SK-N-SH (cell line): ENCODE data around the gene PLIN5. TPM values are rescaled to one million over a fixed set of nuclear protein-coding genes. Genes with fewer than 3 reads are reported as not detected.

ENCODE experiments used
- CTCF ChIA-PET: fragments of 300-600, 350-600 bp; formaldehyde crosslinking; extraction: SDS; loops from one replicate; lab custom pipeline; 2021; lab: Yijun Ruan, JAX
- POLR2A ChIA-PET: fragments of 350-600 bp; sonication (Branson Sonifier 250); formaldehyde crosslinking; extraction: SDS; loops from one replicate; lab custom pipeline; 2020; ENCODE audit warnings: antibody characterized with exemption, inconsistent platforms; lab: Yijun Ruan, JAX
- DNase-seq: peaks from one replicate; pipeline ENCODE4 v3.0.0; 2012
- H2AFZ ChIP-seq: fragments of 200-600 bp; sonication (generic); 2 replicates; pipeline ENCODE4 v1.8.1; 2016; ENCODE audit warnings: antibody characterized with exemption, mild to moderate bottlenecking, low read depth
- H3F3A ChIP-seq: fragments of 200-600 bp; sonication (generic); replicated peaks from 2 replicates; pipeline ENCODE3; 2016; ENCODE audit warnings: antibody characterized with exemption, mild to moderate bottlenecking; ENCODE audit not compliant: insufficient read depth
- H3K27ac ChIP-seq, 2 experiments: fragments of 200-500 bp in 1 of 2; fragments of 200-600 bp in 1 of 2; sonication (Bioruptor generic) in 1 of 2; sonication (generic), shearing (Covaris generic) in 1 of 2; 2 replicates each; pipeline versions ENCODE4 v1.5.1 to v1.6.1; 2014 to 2016; ENCODE audit warnings: low read depth in 2 of 2, inconsistent platforms in 1 of 2, low read length in 1 of 2, mild to moderate bottlenecking in 1 of 2, mixed read lengths in 1 of 2
- H3K27me3 ChIP-seq: fragments of 200-600 bp; sonication (generic), shearing (Covaris generic); 2 replicates; pipeline ENCODE4 v1.6.1; 2016; ENCODE audit warnings: mixed run types; ENCODE audit not compliant: insufficient read depth
- H3K36me3 ChIP-seq, 2 experiments: fragments of 200-500 bp in 1 of 2; fragments of 200-600 bp in 1 of 2; sonication (Bioruptor generic) in 1 of 2; sonication (generic) in 1 of 2; replicated peaks in 1 of 2; 2 replicates each; pipeline versions ENCODE3 to v1.5.1; 2014 to 2016; ENCODE audit warnings: low read length in 1 of 2, mild to moderate bottlenecking in 1 of 2; ENCODE audit not compliant: insufficient read depth in 2 of 2, control insufficient read depth in 1 of 2
- H3K4me1 ChIP-seq, 2 experiments: fragments of 200-500 bp in 1 of 2; fragments of 200-600 bp in 1 of 2; sonication (Bioruptor generic) in 1 of 2; sonication (generic), shearing (Covaris generic) in 1 of 2; 2 replicates each; pipeline versions ENCODE4 v1.5.1 to v1.6.1; 2014 to 2016; ENCODE audit warnings: low read depth in 1 of 2, low read length in 1 of 2, mixed run types in 1 of 2; ENCODE audit not compliant: insufficient read depth in 2 of 2, control insufficient read depth in 1 of 2
- H3K4me2 ChIP-seq: fragments of 200-600 bp; sonication (generic), shearing (Covaris generic); 2 replicates; pipeline ENCODE4 v1.6.1; 2017; ENCODE audit warnings: mixed run types
- H3K4me3 ChIP-seq, 2 experiments: fragments of 200-500 bp in 1 of 2; fragments of 200-600 bp in 1 of 2; sonication (Bioruptor generic) in 1 of 2; sonication (generic), shearing (Covaris generic) in 1 of 2; 2 replicates each; pipeline versions ENCODE4 v1.5.1 to v1.8.1; 2014 to 2016; ENCODE audit warnings: low read depth in 2 of 2, inconsistent platforms in 1 of 2, low read length in 1 of 2, mild to moderate bottlenecking in 1 of 2, mixed read lengths in 1 of 2, moderate library complexity in 1 of 2
- H3K79me2 ChIP-seq: fragments of 200-600 bp; sonication (generic); 2 replicates; pipeline ENCODE4 v1.8.1; 2017; ENCODE audit warnings: mild to moderate bottlenecking; ENCODE audit not compliant: insufficient read depth
- H3K9ac ChIP-seq: fragments of 200-600 bp; sonication (generic); 2 replicates; pipeline ENCODE4 v1.6.1; 2017; ENCODE audit warnings: mixed run types
- H3K9me2 ChIP-seq: fragments of 200-600 bp; sonication (generic); 2 replicates; pipeline ENCODE4 v1.6.1; 2017; ENCODE audit warnings: mixed run types
- H3K9me3 ChIP-seq: fragments of 200-600 bp; sonication (generic); 2 replicates; pipeline ENCODE4 v1.6.1; 2017; ENCODE audit warnings: mixed run types, mild to moderate bottlenecking, moderate library complexity
- H4K20me1 ChIP-seq: fragments of 200-600 bp; sonication (generic); 2 replicates; pipeline ENCODE4 v1.6.1; 2017; ENCODE audit warnings: mild to moderate bottlenecking, mixed run types; ENCODE audit not compliant: insufficient read depth
- CHD2 ChIP-seq: fragments of 150-350 bp; IDR thresholded peaks from 2 replicates; pipeline ENCODE4 v1.6.1; 2018; ENCODE audit warnings: low read length; ENCODE audit not compliant: partially characterized antibody
- EP300 ChIP-seq, 2 experiments: IDR thresholded peaks; 2 replicates each; pipeline versions ENCODE4 v1.4.0 to v1.6.1; 2012; ENCODE audit warnings: borderline replicate concordance in 1 of 2, low read depth in 1 of 2, low read length in 1 of 2
- EZH2phosphoT487 ChIP-seq: fragments of 200-600 bp; sonication (generic); IDR thresholded peaks from 2 replicates; pipeline ENCODE4 v1.6.1; 2017; ENCODE audit warnings: low read depth, mixed run types, mild to moderate bottlenecking, antibody characterized with exemption, moderate library complexity, borderline replicate concordance
- MAX ChIP-seq: IDR thresholded peaks from 2 replicates; pipeline ENCODE4 v1.4.0; 2012; ENCODE audit warnings: low read depth
- MEF2A ChIP-seq: IDR thresholded peaks from 2 replicates; pipeline ENCODE4 v1.4.0; 2012; ENCODE audit warnings: low read depth, borderline replicate concordance
- MXI1 ChIP-seq: IDR thresholded peaks from 2 replicates; pipeline ENCODE4 v1.6.1; 2012; ENCODE audit warnings: mild to moderate bottlenecking, low read depth, low read length, improper control_type of control experiment
- RCOR1 ChIP-seq: fragments of 150-350 bp; IDR thresholded peaks from 2 replicates; pipeline ENCODE4 v1.6.1; 2017; ENCODE audit warnings: antibody characterized with exemption, low read length
- RXRA ChIP-seq: IDR thresholded peaks from 2 replicates; pipeline ENCODE4 v1.4.0; 2012; ENCODE audit warnings: low read depth, mild to moderate bottlenecking, borderline replicate concordance
- USF1 ChIP-seq: IDR thresholded peaks from 2 replicates; pipeline ENCODE4 v1.4.0; 2012; ENCODE audit warnings: low read depth, borderline replicate concordance
- YY1 ChIP-seq: IDR thresholded peaks from 2 replicates; pipeline ENCODE4 v1.4.0; 2012; ENCODE audit warnings: low read depth, mild to moderate bottlenecking
- WGBS: methylation state at CpG from one replicate; pipeline ENCODE4 v1.1.6; 2017; ENCODE audit warnings: low lambda C conversion rate; 5-methylcytosine and 5-hydroxymethylcytosine counted together
- polyA plus RNA-seq, 3 experiments: library from polyadenylated mRNA; depleted of rRNA; stranded (reverse); fragments of >200 nt; gene quantifications; 2 replicates each; pipeline ENCODE4 v1.2.3, GENCODE V29; 2012
- TF ChIP-seq, protein P1 (sequence below): IDR thresholded peaks from 2 replicates; pipeline ENCODE4 v1.4.0; 2012; ENCODE audit warnings: low read depth, borderline replicate concordance
- TF ChIP-seq, protein P2 (sequence below): IDR thresholded peaks from 2 replicates; pipeline ENCODE4; 2012
- TF ChIP-seq, protein P3 (sequence below): IDR thresholded peaks from 2 replicates; pipeline ENCODE4 v1.6.1; 2012; ENCODE audit warnings: mild to moderate bottlenecking, low read depth, low read length, moderate library complexity

Gene PLIN5
- polyA plus RNA-seq, 1 of the 3 experiments (the other 2 are of a cell fraction): 0.59 TPM

GRCh38 chr19:4498694-4499093, 36.3 kb downstream of the PLIN5 start:
- no peak overlapping the region for H3K9ac ChIP-seq
- H4K20me1 ChIP-seq: no peaks in the 10 kb centered on the region
- no peak for DNase-seq
- WGBS: 88% methylated on average over 12 of the region's 12 CpGs
- H3K79me2 ChIP-seq: no peaks in the 10 kb centered on the region
- H3K4me1 ChIP-seq: no peaks in the 10 kb centered on the region
- no peak overlapping the region for H2AFZ ChIP-seq
- peaks cover 3% of the 10 kb centered on the region for H3F3A ChIP-seq
- no peaks in the 10 kb centered on the region for H3K9me3 ChIP-seq
- TF ChIP-seq EZH2phosphoT487 (no peak), MXI1 (no peak), MEF2A (no peak), RCOR1 (no peak), EP300 (IDR thresholded peaks at IDR 0.05; ENCODE audit: borderline replicate concordance in 1 of 2, low read depth in 1 of 2, low read length in 1 of 2) (no peak), CHD2 (no peak), RXRA (no peak), USF1 (no peak), YY1 (no peak), MAX (no peak)
- TF ChIP-seq, protein P1, sequence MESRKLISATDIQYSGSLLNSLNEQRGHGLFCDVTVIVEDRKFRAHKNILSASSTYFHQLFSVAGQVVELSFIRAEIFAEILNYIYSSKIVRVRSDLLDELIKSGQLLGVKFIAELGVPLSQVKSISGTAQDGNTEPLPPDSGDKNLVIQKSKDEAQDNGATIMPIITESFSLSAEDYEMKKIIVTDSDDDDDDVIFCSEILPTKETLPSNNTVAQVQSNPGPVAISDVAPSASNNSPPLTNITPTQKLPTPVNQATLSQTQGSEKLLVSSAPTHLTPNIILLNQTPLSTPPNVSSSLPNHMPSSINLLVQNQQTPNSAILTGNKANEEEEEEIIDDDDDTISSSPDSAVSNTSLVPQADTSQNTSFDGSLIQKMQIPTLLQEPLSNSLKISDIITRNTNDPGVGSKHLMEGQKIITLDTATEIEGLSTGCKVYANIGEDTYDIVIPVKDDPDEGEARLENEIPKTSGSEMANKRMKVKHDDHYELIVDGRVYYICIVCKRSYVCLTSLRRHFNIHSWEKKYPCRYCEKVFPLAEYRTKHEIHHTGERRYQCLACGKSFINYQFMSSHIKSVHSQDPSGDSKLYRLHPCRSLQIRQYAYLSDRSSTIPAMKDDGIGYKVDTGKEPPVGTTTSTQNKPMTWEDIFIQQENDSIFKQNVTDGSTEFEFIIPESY: no peak
- TF ChIP-seq, protein P2, sequence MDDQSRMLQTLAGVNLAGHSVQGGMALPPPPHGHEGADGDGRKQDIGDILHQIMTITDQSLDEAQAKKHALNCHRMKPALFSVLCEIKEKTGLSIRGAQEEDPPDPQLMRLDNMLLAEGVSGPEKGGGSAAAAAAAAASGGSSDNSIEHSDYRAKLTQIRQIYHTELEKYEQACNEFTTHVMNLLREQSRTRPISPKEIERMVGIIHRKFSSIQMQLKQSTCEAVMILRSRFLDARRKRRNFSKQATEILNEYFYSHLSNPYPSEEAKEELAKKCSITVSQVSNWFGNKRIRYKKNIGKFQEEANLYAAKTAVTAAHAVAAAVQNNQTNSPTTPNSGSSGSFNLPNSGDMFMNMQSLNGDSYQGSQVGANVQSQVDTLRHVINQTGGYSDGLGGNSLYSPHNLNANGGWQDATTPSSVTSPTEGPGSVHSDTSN: no peak
- TF ChIP-seq, protein P3, sequence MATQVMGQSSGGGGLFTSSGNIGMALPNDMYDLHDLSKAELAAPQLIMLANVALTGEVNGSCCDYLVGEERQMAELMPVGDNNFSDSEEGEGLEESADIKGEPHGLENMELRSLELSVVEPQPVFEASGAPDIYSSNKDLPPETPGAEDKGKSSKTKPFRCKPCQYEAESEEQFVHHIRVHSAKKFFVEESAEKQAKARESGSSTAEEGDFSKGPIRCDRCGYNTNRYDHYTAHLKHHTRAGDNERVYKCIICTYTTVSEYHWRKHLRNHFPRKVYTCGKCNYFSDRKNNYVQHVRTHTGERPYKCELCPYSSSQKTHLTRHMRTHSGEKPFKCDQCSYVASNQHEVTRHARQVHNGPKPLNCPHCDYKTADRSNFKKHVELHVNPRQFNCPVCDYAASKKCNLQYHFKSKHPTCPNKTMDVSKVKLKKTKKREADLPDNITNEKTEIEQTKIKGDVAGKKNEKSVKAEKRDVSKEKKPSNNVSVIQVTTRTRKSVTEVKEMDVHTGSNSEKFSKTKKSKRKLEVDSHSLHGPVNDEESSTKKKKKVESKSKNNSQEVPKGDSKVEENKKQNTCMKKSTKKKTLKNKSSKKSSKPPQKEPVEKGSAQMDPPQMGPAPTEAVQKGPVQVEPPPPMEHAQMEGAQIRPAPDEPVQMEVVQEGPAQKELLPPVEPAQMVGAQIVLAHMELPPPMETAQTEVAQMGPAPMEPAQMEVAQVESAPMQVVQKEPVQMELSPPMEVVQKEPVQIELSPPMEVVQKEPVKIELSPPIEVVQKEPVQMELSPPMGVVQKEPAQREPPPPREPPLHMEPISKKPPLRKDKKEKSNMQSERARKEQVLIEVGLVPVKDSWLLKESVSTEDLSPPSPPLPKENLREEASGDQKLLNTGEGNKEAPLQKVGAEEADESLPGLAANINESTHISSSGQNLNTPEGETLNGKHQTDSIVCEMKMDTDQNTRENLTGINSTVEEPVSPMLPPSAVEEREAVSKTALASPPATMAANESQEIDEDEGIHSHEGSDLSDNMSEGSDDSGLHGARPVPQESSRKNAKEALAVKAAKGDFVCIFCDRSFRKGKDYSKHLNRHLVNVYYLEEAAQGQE: no peak
- no peaks in the 10 kb centered on the region for H3K9me2 ChIP-seq
- no peak overlapping the region for H3K4me2 ChIP-seq
- no peak overlapping the region for H3K4me3 ChIP-seq
- H3K27me3 ChIP-seq: no peaks in the 10 kb centered on the region
- peaks cover 4 to 62% of the 10 kb centered on the region in 2 experiments for H3K36me3 ChIP-seq
- H3K27ac ChIP-seq: no peak overlapping the region
- ChIA-PET POLR2A (no interaction called here), CTCF (interaction anchor here (1.0 to 1.3 kb wide), 2 partner anchors 25 to 26 kb away, joined by 3 to 4 read pairs; no protein-coding TSS in a partner anchor)
